RPMI7951 (cell line): ENCODE measurements around the gene SPEN. TPM values are rescaled to one million over a fixed set of nuclear protein-coding genes. Genes with fewer than 3 reads are reported as not detected.
"Not testable (repeated sequence)": the region's sequence is repeated elsewhere in the genome, so short reads cannot be mapped to it uniquely, and the experiment has no call there.

Experiments
- DNase-seq: peaks from one replicate; pipeline ENCODE4 v3.0.0-alpha.2; 2012; ENCODE audit warnings: low read depth
- total RNA-seq: library from RNA; depleted of rRNA; stranded (reverse); fragments of >200 nt; shearing (Covaris generic); gene quantifications from 2 replicates; pipeline ENCODE4 v1.2.3, GENCODE V29; 2014

SPEN gene
- total RNA-seq, 1 experiment from 2014 or later = 14.1 TPM

DNA sequence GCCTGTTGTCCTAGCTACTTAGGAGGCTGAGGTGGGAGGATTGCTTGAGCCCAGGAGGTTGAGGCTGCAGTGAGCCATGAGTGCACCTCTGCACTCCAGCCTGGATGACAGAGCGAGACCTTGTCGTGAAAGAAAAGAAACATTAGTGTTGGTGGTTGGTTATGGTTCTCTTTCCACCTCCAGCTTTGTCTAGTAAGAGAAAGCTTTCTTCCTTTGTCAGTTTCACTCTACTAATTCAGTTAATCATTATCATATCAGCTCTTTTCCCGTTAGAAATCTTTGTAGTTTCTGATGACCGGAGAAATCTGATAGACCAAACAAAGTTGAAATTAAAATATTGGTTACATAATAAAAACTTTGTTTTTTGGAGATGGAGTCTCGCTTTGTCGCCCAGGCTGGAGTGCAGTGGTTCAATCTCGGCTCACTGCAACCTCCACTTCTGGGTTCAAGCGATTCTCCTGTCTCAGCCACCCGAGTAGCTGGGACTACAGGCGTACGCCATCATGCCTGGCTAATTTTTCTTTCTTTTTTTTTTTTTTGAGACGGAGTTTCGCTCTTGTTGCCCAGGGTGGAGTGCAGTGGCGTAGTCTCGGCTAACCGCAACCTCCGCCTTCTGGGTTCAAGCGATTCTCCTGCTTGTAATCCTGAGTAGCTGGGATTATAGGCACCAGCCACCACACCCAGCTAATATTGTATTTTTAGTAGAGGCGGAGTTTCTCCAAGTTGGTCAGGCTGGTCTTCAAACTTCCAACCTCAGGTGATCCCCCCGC, 49.5 kb downstream of the SPEN start:
- not testable (repeated sequence) for DNase-seq

DNA sequence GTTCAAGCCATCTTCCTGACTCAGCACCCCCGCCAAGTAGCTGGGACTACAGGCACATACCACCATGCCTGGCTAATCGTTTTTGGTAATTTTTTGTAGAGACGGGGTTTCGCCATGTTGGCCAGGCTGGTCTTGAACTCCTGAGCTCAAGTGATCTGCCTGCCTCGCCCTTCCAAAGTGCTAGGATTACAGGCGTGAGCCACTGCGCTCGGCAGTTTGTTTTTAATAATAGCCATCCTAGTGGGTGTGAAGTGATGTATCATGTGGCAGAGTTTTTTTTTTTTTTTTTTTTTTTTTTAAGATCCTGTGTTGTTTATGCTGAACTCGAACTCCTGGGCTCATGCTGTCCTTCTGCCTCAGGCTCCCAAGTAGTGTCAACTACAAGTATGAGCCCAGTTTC, 51.8 kb downstream of the SPEN start:
- no peak for DNase-seq

DNA sequence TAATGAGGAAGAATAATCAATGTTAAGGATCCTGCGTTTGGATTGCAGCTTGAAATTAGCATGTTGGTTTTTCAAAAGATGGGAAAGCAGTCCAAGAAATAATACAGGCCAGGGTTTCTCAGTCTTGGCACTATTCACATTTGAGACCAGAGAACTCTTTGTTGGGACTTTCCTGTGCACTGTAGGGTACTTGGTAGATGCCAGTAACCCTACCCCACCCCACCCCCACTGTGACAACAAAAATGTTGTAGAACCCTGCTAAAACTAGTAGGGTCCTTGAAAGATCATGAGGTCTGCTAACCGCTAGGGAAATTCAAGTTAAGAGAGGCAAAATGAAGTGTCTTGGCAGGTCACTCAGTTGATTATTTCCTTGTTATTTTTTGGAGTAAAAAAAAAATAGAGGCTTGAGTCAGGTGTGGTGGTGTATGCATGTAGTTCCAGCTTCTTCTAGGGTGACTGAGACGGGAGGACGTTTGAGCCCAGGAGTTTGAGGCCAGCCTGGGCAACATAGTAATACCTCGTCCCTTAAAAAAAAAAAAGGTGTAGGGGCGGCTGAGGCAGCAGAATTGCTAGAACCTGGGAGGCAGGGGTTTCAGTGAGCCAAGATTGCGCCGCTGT, 53.3 kb downstream of the SPEN start:
- DNase-seq = no peak

DNA sequence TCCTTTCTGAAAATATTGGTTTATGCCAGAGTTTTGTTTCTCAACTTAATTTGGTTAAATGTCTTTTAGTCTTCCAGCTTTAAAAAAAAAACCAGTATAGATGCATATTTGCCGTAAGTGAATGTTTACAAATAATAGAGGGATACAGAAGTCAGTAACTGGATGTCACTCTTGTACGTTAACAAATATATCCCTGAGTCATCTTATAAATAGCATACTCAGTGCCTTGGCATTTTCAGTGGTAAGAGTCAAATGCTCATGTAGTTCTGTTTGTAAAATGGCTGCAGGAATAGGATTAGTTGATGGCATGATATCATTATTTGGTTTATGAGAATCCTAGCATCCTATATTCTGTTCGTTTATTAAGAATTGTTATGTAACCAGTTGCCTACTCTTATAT, 55.4 kb downstream of the SPEN start:
- peak; percentile 71 for DNase-seq

DNA sequence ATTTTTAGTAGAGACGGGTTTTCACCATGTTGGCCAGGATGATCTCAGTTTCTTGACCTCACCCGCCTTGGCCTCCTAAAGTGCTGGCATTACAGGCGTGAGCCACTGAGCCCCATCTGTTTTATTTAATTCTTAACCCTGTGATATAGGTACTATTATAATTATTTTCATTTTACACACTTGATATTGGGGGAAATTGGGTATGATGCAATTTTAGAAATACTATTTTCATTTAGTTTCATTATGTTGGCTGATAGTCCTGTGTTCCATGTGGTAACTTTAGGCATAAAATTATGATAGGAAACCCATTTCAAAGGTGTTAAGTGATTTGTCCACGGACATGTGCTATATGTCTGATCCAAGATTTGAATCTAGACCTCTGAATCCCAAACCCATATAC, 61.1 kb downstream of the SPEN start:
- DNase-seq = no peak

DNA sequence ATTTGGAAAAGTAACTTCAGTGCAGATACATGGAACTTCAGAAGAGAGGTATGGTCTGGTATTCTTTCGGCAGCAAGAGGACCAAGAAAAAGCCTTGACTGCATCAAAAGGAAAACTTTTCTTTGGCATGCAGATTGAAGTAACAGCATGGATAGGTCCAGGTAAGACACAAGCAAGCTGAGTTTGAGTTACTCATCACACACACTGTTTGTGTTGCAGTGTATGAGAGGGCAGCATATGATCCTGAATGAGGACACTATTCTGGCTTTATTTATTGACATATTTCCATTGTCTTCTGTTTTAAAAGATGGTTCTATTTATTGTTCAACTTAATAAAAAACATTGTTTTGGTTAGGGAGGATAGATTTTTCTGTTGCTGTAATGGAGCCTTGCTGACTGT, 63.6 kb downstream of the SPEN start:
- no peak for DNase-seq

DNA sequence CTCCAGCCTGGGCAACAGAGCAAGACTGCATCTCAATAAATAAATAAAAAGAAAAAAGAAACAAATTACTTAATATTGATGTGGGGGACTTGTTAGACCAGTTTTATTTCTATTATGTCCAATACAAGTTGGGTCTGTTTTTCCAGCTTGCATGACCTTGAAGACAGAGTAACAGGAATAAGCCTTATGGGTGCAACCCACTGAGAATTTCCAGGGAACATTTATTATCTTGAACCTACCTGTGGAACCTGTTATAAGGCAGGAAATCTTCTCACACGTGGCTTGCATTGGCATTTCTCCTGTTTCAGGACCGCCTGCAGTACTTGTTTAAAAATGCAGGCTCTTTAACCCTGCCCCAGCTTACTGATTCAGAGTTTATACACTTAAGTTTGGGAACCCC, 64.4 kb downstream of the SPEN start:
- DNase-seq = no peak

DNA sequence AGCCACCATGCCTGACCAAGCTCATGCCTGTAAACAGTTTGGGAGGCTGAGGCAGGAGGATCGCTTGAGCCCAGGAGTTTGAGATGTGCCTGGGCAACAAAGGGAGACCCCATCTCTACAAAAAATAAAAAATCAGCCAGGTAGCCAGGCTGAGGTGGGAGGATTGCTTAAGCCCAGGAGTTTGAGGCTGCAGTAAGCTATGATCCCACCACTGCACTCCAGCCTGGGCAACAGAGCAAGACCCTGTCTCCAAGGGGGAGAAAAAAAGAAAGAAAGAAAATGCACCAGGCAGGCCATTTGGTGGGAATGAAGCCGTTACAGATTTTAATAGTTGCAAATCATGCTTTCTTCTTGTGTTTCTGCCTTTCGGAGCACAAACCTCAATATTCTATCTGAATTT, 66.1 kb downstream of the SPEN start:
- not testable (repeated sequence) for DNase-seq

DNA sequence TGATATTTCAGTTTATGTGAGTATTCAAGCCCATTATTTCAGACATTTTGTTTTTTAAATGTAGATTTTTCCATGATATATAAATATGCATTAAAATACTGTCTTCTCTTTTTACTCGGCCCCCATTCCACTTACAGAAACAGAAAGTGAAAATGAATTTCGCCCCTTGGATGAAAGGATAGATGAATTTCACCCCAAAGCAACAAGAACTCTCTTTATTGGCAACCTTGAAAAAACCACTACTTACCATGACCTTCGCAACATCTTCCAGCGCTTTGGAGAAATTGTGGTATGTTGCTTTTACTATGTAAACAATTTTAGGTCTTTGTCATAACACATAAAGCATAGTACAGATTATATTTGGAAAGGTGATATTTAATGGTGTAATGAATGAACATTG, 68.5 kb downstream of the SPEN start:
- DNase-seq = peak; percentile 54

DNA sequence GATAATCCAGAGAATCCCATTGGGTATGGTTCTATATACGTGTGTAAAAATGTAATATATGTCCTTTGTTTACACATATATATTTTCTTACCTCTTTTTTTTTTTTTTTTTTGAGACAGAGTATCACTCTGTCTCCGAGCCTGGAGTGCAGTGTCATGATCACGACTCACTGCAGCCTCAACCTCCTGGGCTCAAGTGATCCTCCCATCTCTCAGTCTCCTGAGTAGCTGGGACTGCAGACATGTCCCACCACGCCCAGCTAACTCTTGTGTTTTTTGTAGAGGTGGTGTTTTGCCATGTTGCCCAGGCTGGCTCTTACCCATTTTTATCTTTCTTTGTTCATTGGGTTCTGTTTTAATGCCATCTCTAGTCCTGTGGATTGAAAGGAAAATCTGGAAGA, 68.9 kb downstream of the SPEN start:
- DNase-seq = peak; percentile 32

DNA sequence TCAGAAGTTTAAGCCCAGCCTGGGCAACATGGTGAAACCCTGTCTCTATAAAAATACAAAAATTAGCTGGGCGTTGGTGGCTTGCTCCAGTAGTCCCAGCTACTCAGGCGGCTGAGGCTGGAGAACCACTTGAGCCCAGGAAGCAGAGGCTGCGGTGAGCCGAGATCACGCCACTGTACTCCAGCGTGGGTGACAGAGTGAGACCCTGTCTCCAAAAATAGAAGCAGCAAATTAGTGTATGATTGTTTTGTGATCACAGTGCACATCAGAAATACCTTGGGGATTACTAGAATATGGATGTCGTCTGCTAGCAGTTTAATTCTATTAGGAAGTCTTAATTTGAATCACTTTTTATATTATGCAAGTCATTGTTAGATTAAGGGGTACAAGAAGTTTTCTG, 69.4 kb downstream of the SPEN start:
- DNase-seq = no peak

DNA sequence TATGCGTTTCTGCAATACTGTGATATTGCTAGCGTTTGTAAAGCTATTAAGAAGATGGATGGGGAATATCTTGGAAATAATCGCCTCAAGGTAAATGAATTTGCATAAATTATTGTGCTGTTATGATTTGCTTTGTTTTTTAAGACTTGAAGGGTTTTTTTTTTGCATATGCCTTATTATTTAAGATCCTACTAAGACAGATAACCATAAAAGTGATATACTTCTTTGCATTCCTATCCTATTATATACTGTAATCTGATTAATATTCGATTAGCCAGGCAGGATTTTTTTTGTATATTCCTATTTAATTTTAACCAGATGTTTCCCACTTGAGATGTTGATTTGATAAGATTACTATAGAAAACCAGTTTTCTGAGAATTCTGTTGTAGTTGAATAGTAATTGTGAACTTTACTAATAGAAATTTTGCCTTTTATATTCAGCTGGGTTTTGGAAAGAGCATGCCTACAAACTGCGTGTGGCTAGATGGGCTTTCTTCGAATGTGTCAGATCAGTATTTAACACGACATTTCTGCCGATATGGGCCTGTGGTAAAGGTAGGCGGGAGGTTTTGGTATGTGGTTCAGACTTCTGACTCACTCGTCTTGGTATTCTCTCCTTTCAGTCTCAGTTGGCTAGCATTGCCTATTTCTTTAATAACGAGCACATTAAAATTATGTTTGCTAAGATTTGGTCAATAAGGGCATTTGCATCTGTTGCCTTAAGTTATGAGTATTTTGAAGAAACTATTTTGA, 71.6 kb downstream of the SPEN start:
- peak; percentile 86 for DNase-seq

DNA sequence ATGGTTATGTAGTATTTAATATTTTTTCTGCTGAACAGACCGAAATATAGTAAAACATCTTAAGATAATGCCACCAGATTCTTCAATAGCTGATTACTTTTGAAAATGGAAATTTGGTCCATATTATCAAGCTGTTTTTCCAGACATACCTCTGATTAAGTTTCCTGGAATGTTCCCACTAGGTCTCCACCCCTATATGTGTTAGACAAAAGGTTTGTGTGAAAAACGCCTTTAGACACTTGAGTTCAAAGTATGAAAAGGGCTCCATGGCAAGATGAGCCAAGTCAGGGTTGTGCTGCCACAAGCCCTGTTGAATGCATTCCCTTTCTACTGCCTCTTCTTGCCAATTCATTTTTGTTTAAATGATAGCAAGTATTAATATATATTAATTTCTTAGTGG, 75.7 kb downstream of the SPEN start:
- peak; percentile 42 for DNase-seq

DNA sequence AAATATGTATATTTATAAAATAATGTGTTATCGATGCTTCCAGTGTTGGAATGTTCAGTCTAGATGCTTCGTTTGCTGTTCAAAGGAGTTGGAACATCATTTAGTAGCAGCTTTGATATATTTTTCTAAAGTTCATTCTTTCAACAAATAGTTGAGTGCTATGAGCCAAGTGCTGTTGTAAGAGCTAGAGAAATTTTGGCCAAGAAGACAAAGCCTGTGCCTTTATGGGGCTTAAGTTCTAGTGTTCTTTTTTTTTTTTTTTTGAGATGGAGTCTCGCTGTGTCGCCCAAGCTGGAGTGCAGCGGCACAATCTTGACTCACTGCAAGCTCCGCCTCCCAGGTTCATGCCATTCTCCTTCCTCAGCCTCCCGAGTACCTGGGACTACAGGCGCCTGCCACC, 78.9 kb downstream of the SPEN start:
- DNase-seq = not testable (repeated sequence)

DNA sequence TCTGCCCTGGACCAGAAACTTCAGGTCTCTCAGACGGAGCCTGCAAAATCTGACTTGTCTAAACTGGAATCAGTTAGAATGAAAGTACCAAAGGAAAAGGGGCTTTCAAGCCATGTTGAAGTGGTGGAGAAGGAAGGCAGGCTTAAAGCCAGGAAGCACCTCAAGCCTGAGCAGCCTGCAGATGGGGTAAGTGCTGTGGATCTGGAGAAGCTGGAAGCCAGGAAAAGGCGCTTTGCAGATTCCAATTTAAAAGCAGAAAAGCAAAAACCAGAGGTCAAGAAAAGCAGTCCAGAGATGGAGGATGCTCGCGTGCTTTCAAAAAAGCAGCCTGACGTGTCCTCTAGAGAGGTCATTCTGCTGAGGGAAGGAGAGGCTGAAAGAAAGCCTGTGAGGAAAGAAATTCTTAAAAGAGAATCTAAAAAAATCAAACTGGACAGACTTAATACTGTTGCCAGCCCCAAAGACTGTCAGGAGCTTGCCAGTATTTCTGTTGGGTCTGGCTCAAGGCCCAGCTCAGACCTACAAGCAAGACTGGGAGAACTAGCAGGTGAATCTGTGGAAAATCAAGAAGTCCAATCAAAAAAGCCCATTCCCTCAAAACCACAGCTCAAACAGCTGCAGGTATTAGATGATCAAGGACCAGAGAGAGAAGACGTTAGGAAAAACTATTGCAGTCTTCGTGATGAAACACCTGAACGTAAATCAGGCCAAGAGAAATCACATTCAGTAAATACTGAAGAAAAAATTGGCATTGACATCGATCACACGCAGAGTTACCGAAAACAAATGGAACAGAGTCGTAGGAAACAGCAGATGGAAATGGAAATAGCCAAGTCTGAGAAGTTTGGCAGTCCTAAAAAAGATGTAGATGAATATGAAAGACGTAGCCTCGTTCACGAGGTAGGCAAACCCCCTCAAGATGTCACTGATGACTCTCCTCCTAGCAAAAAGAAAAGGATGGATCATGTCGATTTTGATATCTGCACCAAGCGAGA, 81.8 kb downstream of the SPEN start:
- DNase-seq = no peak

DNA sequence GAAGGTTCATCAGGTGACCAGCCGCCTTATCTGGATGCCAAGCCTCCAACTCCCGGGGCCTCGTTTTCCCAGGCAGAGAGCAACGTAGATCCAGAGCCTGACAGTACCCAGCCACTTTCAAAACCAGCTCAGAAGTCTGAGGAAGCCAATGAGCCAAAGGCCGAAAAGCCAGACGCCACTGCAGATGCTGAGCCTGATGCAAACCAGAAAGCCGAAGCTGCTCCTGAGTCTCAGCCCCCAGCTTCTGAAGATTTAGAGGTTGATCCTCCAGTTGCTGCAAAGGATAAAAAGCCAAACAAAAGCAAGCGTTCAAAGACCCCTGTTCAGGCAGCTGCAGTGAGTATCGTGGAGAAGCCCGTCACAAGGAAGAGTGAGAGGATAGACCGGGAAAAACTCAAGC, 83.9 kb downstream of the SPEN start:
- no peak for DNase-seq

DNA sequence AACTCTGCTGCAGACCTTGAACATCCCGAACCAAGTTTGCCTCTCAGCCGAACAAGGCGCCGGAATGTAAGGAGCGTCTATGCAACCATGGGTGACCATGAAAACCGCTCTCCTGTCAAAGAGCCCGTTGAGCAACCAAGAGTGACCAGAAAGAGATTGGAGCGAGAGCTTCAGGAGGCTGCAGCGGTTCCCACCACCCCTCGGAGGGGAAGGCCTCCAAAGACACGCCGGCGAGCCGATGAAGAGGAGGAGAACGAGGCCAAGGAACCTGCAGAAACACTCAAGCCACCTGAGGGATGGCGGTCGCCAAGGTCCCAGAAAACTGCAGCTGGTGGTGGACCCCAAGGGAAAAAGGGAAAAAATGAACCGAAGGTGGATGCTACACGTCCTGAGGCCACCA, 84.4 kb downstream of the SPEN start:
- no peak for DNase-seq

DNA sequence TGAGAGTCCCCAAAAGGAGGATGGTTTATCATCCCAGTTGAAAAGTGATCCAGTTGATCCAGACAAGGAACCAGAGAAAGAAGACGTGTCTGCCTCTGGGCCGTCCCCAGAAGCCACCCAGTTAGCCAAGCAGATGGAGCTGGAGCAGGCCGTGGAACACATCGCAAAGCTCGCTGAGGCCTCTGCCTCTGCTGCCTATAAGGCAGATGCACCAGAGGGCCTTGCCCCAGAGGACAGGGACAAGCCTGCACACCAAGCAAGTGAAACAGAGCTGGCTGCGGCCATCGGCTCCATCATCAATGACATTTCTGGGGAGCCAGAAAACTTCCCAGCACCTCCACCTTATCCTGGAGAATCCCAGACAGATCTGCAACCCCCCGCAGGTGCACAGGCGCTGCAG, 85.1 kb downstream of the SPEN start:
- DNase-seq = no peak

DNA sequence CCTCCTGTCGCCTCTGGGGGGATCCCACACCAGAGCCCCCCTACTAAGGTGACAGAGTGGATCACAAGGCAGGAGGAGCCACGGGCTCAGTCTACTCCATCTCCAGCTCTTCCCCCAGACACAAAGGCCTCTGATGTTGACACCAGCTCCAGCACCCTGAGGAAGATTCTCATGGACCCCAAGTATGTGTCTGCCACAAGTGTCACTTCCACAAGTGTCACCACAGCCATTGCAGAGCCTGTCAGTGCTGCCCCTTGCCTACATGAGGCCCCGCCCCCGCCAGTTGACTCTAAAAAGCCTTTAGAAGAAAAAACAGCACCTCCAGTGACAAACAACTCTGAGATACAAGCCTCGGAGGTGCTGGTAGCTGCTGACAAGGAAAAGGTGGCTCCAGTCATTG, 86.2 kb downstream of the SPEN start:
- no peak for DNase-seq

DNA sequence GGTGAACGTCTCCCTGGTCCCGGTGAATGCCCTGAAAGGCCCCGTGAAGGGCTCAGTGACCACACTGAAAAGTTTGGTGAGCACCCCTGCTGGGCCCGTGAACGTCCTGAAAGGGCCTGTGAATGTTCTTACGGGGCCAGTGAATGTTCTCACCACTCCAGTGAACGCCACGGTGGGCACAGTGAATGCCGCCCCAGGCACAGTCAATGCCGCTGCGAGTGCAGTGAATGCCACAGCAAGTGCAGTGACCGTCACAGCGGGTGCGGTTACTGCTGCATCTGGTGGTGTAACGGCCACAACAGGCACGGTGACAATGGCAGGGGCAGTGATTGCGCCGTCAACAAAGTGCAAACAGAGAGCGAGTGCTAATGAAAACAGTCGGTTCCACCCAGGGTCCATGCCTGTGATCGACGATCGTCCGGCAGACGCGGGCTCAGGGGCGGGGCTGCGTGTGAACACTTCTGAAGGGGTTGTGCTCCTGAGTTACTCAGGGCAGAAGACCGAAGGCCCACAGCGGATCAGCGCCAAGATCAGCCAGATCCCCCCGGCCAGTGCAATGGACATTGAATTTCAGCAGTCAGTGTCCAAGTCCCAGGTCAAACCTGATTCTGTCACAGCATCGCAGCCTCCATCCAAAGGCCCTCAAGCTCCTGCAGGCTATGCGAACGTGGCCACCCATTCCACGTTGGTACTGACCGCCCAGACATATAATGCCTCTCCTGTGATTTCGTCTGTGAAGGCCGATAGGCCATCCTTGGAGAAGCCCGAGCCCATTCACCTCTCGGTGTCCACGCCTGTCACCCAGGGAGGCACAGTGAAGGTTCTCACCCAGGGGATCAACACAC, 86.9 kb downstream of the SPEN start:
- no peak for DNase-seq
